ENCODE data around the gene BOC. TPM values are rescaled to one million over a fixed set of nuclear protein-coding genes. Genes with fewer than 3 reads are reported as not detected.
A peak's percentile ranks its signal among the peaks of the same experiment; 100 is the strongest.

Gene BOC
- total and polyA plus RNA-seq, 2 experiments from 2014 or later, result 2.1 to 4.1 TPM

GRCh38 chr3:113167825-113168801 is 43.2 kb upstream of the BOC start:
- Histone ChIP-seq H3K36me3 (ENCODE audit: insufficient read depth) (no peaks in the 10 kb centered on the region), H2AFZ (peak overlapping the region; percentile 92), H3K27me3 (ENCODE audit: insufficient read depth) (no peaks in the 10 kb centered on the region), H3K9me2 (ENCODE audit: insufficient read depth) (no peaks in the 10 kb centered on the region), H3K79me2 (replicated peaks; ENCODE audit: insufficient read depth) (no peaks in the 10 kb centered on the region), H3K27ac (ENCODE audit: low read depth) (no peak overlapping the region), H3F3A (replicated peaks; ENCODE audit: low read depth) (no peaks in the 10 kb centered on the region), H3K4me1 (ENCODE audit: insufficient read depth) (peaks cover 23% of the 10 kb centered on the region), H3K4me3 (no peak overlapping the region), H4K20me1 (replicated peaks; ENCODE audit: insufficient read depth) (no peaks in the 10 kb centered on the region), H3K4me2 (no peak overlapping the region)
- no peaks in the 10 kb centered on the region for H3K27me3 Mint-ChIP-seq (ENCODE audit: insufficient read depth, low read depth, poor library complexity)
- TF ChIP-seq EZH2phosphoT487 (IDR thresholded peaks at IDR 0.05; ENCODE audit: unreplicated experiment) (no peak), JUNB (IDR thresholded peaks at IDR 0.05; ENCODE audit: unreplicated experiment) (no peak), ZNF114 (CRISPR knock-in tag; IDR thresholded peaks at IDR 0.05) (no peak), CREB1 (CRISPR knock-in tag; IDR thresholded peaks at IDR 0.05; ENCODE audit: low read depth) (no peak), NANOG (IDR thresholded peaks at IDR 0.05; ENCODE audit: borderline replicate concordance) (no peak), EZH2 (IDR thresholded peaks at IDR 0.05; ENCODE audit: low read depth, unreplicated experiment) (no peak), ETS1 (IDR thresholded peaks at IDR 0.05) (no peak), POLR2AphosphoS5 (IDR thresholded peaks at IDR 0.05; ENCODE audit: low read depth) (no peak), STAT1 (IDR thresholded peaks at IDR 0.05; ENCODE audit: unreplicated experiment) (no peak)
- no peaks in the 10 kb centered on the region for H3K9me3 Mint-ChIP-seq
- H3K4me1 Mint-ChIP-seq, result peaks cover 20% of the 10 kb centered on the region
- H3K36me3 Mint-ChIP-seq (ENCODE audit: low read depth), result no peaks in the 10 kb centered on the region
- ATAC-seq (no peak), DNase-seq (ENCODE audit: low spot score) (no peak)
- H3K27ac Mint-ChIP-seq, result no peak overlapping the region
- no peak overlapping the region for H3K4me3 Mint-ChIP-seq

GRCh38 chr3:113169891-113170452 is 41.4 kb upstream of the BOC start:
- Mint-ChIP-seq H3K4me3 (no peak overlapping the region), H3K4me1 (peaks cover 22% of the 10 kb centered on the region), H3K27me3 (ENCODE audit: insufficient read depth, low read depth, poor library complexity) (no peaks in the 10 kb centered on the region), H3K36me3 (ENCODE audit: low read depth) (no peaks in the 10 kb centered on the region), H3K9me3 (no peaks in the 10 kb centered on the region), H3K27ac (no peak overlapping the region)
- Histone ChIP-seq H3K27ac (ENCODE audit: low read depth) (no peak overlapping the region), H2AFZ (peak overlapping the region; percentile 57; the same call in 1 of the 2 replicates), H3K4me3 (no peak overlapping the region), H3K36me3 (ENCODE audit: insufficient read depth) (no peaks in the 10 kb centered on the region), H3K27me3 (ENCODE audit: insufficient read depth) (no peaks in the 10 kb centered on the region), H4K20me1 (replicated peaks; ENCODE audit: insufficient read depth) (no peaks in the 10 kb centered on the region), H3F3A (replicated peaks; ENCODE audit: low read depth) (no peaks in the 10 kb centered on the region), H3K4me1 (ENCODE audit: insufficient read depth) (peaks cover 31% of the 10 kb centered on the region), H3K79me2 (replicated peaks; ENCODE audit: insufficient read depth) (no peaks in the 10 kb centered on the region), H3K4me2 (no peak overlapping the region), H3K9me2 (ENCODE audit: insufficient read depth) (no peaks in the 10 kb centered on the region)
- DNase-seq (ENCODE audit: low spot score) (no peak), ATAC-seq (peak; percentile 23; the same call in 2 of the 3 replicates)
- TF ChIP-seq CTCF (conservative IDR thresholded peaks at IDR 0.05; ENCODE audit: low read depth in 2 of 2) (no peak), REST (IDR thresholded peaks at IDR 0.05; ENCODE audit: unreplicated experiment) (no peak), JUNB (IDR thresholded peaks at IDR 0.05; ENCODE audit: unreplicated experiment) (no peak), ZNF114 (CRISPR knock-in tag; IDR thresholded peaks at IDR 0.05) (no peak), STAT1 (IDR thresholded peaks at IDR 0.05; ENCODE audit: unreplicated experiment) (no peak)
